ENCODE data around the gene MSANTD7.

MSANTD7 gene

DNA sequence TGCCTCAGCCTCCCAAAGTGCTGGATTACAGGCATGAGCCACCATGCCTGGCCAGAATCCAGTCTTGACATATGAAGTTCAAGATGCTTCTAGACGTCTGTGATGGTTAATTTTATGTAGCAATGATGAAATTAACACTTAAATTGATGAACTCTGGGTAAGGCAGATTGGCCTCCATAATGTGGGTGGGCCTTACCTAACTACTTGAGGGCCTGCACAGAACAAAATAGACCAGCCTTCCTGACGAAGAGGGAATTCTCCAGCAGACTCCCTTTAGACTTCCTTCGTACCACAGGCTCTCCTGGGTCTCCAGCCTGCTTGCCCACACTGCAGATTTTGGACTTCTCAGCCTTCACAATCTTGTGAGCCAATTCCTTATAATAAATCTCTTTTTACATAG lies 5.0 kb upstream of the MSANTD7 start:
- in situ Hi-C loops (cut with HindIII; ENCODE audit: low pct_ligation_motif_present, low sequenced_read_pairs): no loop called here
- Histone ChIP-seq H3K36me3 (replicated peaks) (no peaks in the 10 kb centered on the region), H3K27me3 (replicated peaks) (no peaks in the 10 kb centered on the region), H3K4me3 (ENCODE audit: low read depth, low read length) (no peak overlapping the region), H3K27ac (no peak overlapping the region)
- DNase-seq: no peak
- TF ChIP-seq CTCF (IDR thresholded peaks at IDR 0.05; ENCODE audit: low read depth, low read length, missing control alignments): no peak

DNA sequence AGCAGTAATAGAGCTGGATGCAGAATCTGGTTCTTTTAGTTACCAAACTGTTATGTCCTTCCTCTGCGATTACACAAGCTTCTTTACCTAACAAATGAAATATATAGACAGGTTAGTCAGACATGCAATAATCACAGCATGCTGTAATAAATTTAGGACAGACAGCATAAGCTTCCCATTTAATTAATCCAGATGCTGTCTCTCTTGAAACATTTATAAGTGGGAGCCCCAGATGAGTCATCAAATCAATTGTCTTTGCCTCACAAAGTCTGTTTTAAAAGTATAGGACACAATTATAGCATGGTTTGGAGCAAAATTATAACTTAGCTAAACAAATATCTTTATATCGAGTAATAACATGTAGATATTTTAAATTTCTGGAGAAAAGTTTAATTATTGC lies 1.9 kb upstream of the MSANTD7 start:
- in situ Hi-C loops (cut with HindIII; ENCODE audit: low pct_ligation_motif_present, low sequenced_read_pairs): no loop called here
- no peak for TF ChIP-seq CTCF (IDR thresholded peaks at IDR 0.05; ENCODE audit: low read depth, low read length, missing control alignments)

GRCh38 chr10:14837003-14837756 lies 926 bp upstream of the MSANTD7 start:
- no peak for TF ChIP-seq CTCF (IDR thresholded peaks at IDR 0.05; ENCODE audit: low read depth, low read length, missing control alignments)
- H3K27me3 ChIP-seq (replicated peaks): no peaks in the 10 kb centered on the region
- peaks cover 9% of the 10 kb centered on the region for H3K36me3 ChIP-seq (replicated peaks)
- H3K4me3 ChIP-seq (ENCODE audit: low read depth, low read length): peak overlapping the region; percentile 85
- in situ Hi-C loops (cut with HindIII; ENCODE audit: low pct_ligation_motif_present, low sequenced_read_pairs): no loop called here
- DNase-seq: no peak
- peak overlapping the region; percentile 76 for H3K27ac ChIP-seq

More for the DNA sequence above, 1.9 kb upstream of the MSANTD7 start:
- DNase-seq: no peak
- no peaks in the 10 kb centered on the region for H3K36me3 ChIP-seq (replicated peaks)
- no peak overlapping the region for H3K4me3 ChIP-seq (ENCODE audit: low read depth, low read length)
- H3K27me3 ChIP-seq (replicated peaks): no peaks in the 10 kb centered on the region
- no peak overlapping the region for H3K27ac ChIP-seq

- H3K27ac ChIP-seq: peak overlapping the region; percentile 72
- H3K27me3 ChIP-seq (replicated peaks): no peaks in the 10 kb centered on the region
- peak overlapping the region; percentile 95 for H3K4me3 ChIP-seq (ENCODE audit: low read depth, low read length)
- no peak for TF ChIP-seq CTCF (IDR thresholded peaks at IDR 0.05; ENCODE audit: low read depth, low read length, missing control alignments)
- in situ Hi-C loops (cut with HindIII; ENCODE audit: low pct_ligation_motif_present, low sequenced_read_pairs): no loop called here
- peaks cover 25% of the 10 kb centered on the region for H3K36me3 ChIP-seq (replicated peaks)
- peak; percentile 5 for DNase-seq
These were observed 637 bp downstream of the MSANTD7 start for GRCh38 chr10:14838582-14839304.

DNA sequence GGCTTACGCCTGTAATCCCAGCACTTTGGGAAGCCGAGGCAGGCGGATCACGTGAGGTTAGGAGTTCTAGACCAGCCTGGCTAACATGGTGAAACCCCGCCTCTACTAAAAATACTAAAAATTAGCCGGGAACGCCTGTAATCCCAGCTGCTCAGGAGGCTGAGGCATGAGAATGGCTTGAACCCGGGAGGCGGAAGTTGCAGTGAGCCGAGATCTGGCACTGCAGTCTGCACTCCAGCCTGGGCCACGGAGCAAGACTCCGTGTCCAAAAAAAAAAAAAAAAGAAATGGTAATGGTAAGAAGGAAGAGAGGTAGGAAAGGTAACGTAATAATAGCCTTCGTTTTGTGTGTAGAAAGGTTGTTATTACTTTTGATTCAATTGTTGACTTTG lies 1.2 kb downstream of the MSANTD7 start:
- Histone ChIP-seq H3K4me3 (ENCODE audit: low read depth, low read length) (peak overlapping the region; percentile 95), H3K27ac (peak overlapping the region; percentile 72), H3K36me3 (replicated peaks) (peaks cover 30% of the 10 kb centered on the region), H3K27me3 (replicated peaks) (no peaks in the 10 kb centered on the region)
- peak; percentile 22 for DNase-seq
- in situ Hi-C loops (cut with HindIII; ENCODE audit: low pct_ligation_motif_present, low sequenced_read_pairs): no loop called here
- no peak for TF ChIP-seq CTCF (IDR thresholded peaks at IDR 0.05; ENCODE audit: low read depth, low read length, missing control alignments)

Measured in brain microvascular endothelial cell (primary cell).